Stomach (tissue), 9 donors: ENCODE measurements around the gene IGF2BP3. TPM values are rescaled to one million over a fixed set of nuclear protein-coding genes. Genes with fewer than 3 reads are reported as not detected.
"Not testable (repeated sequence)": the region's sequence is repeated elsewhere in the genome, so short reads cannot be mapped to it uniquely, and the experiment has no call there.

ENCODE experiments used
- DNase-seq, 2 donors: peaks; one replicate each; pipeline versions ENCODE4 v3.0.0 to v3.0.0-alpha.2; 2013 to 2019
- H3K27ac ChIP-seq, 5 donors: fragments of 200-600 bp in 4 of 5; sonication (generic) in 4 of 5; one replicate each; pipeline ENCODE4 v1.5.1; 2013 to 2019; ENCODE audit warnings: mild to moderate bottlenecking in 1 of 5, moderate library complexity in 1 of 5
- H3K27me3 ChIP-seq, 3 donors: fragments of 200-600 bp; sonication (generic); one replicate each; pipeline ENCODE4 v1.5.1; 2017 to 2019; ENCODE audit warnings: mixed run types in 1 of 3
- H3K36me3 ChIP-seq, 4 donors: fragments of 200-600 bp; sonication (generic); 1 replicate in 3 of 4; 2 replicates in 1 of 4; pipeline ENCODE4 v1.5.1; 2016 to 2019
- H3K4me1 ChIP-seq, 4 donors: fragments of 200-600 bp; sonication (generic); one replicate each; pipeline ENCODE4 v1.5.1; 2016 to 2019
- H3K4me3 ChIP-seq, 4 donors: fragments of 200-600 bp; sonication (generic) in 3 of 4; one replicate each; pipeline ENCODE4 v1.5.1; 2016 to 2019; ENCODE audit warnings: mild to moderate bottlenecking in 1 of 4
- H3K9me3 ChIP-seq, 4 donors: fragments of 200-600 bp; sonication (generic); one replicate each; pipeline ENCODE4 v1.5.1; 2016 to 2019
- CTCF ChIP-seq, 7 experiments: fragments of 450-650 bp in 4 of 7; fragments of 200-600 bp in 3 of 7; sonication (generic) in 3 of 7; IDR thresholded peaks; one replicate each; pipeline ENCODE4 v1.5.1; 2016 to 2019; ENCODE audit warnings: antibody characterized with exemption in 7 of 7, control low read depth in 2 of 7, mild to moderate bottlenecking in 1 of 7
- EP300 ChIP-seq: sonication (generic); formaldehyde crosslinking; IDR thresholded peaks from one replicate; pipeline ENCODE4 v1.6.1; 2017; ENCODE audit warnings: antibody characterized with exemption
- POLR2A ChIP-seq, 4 donors: fragments of 450-650 bp; IDR thresholded peaks; one replicate each; pipeline ENCODE4 v1.6.1; 2016; ENCODE audit warnings: antibody characterized with exemption in 4 of 4, control low read depth in 2 of 4, mild to moderate bottlenecking in 1 of 4, moderate library complexity in 1 of 4
- POLR2AphosphoS5 ChIP-seq, 3 donors: sonication (generic); formaldehyde crosslinking; IDR thresholded peaks; one replicate each; pipeline ENCODE4 v1.6.1; 2016; ENCODE audit warnings: antibody characterized with exemption in 3 of 3
- WGBS, 5 donors: extraction: QIAGEN DNeasy Blood & Tissue Kit in 3 of 5; methylation state at CpG; one replicate each; pipeline versions ENCODE4 v1.1.5 to v1.1.7; 2013 to 2018; 5-methylcytosine and 5-hydroxymethylcytosine counted together
- intact Hi-C: fragments of 100-400 bp; cut with DNase I; formaldehyde crosslinking; loops from one replicate; pipeline ENCODE4 v1.15.1; 2023; ENCODE audit warnings: low total_unique reads
- polyA plus RNA-seq, 3 donors: library from polyadenylated mRNA; stranded (reverse); fragments of 200-250 nt; gene quantifications; one replicate each; pipeline ENCODE4 v1.2.3, GENCODE V29; 2013
- total RNA-seq, 5 donors: library from RNA; depleted of rRNA; stranded (reverse); fragments of >200 nt; gene quantifications; one replicate each; pipeline versions ENCODE4 v1.1.0 to v1.2.3, GENCODE V29; 2014 to 2016
- donor health status: healthy with polysubstance abuse.
- donor health status: Bipolar disorder and iron deficiency.
- donor health status: healthy.

The IGF2BP3 gene
- total and polyA plus RNA-seq, 8 donors: 0.43 to 61.9 (median 5.2) TPM; not detected in 4

- H3K4me3 ChIP-seq: no peak overlapping the region
- H3K27ac ChIP-seq: no peak overlapping the region
- no peak for TF ChIP-seq CTCF (IDR thresholded peaks at IDR 0.05)
- no peak for TF ChIP-seq POLR2AphosphoS5 (IDR thresholded peaks at IDR 0.05)
- TF ChIP-seq EP300: no peak
- TF ChIP-seq POLR2A (IDR thresholded peaks at IDR 0.05): no peak
- H3K4me1 ChIP-seq: peaks cover 0 to 6% (median 0%) of the 10 kb centered on the region in 4 donors
- no peaks in the 10 kb centered on the region for H3K27me3 ChIP-seq
- no peaks in the 10 kb centered on the region for H3K9me3 ChIP-seq
- H3K36me3 ChIP-seq: no peaks in the 10 kb centered on the region
- intact Hi-C loops: no loop called here
- peak in 1 of 2 donors; percentile 49 for DNase-seq
Observed at GRCh38 chr7:23418046-23418445, 52.2 kb downstream of the IGF2BP3 start.

GRCh38 chr7:23415198-23415597 is 55.1 kb downstream of the IGF2BP3 start:
- H3K36me3 ChIP-seq: no peaks in the 10 kb centered on the region
- no peaks in the 10 kb centered on the region for H3K27me3 ChIP-seq
- no peak for DNase-seq
- no peak for TF ChIP-seq POLR2AphosphoS5 (IDR thresholded peaks at IDR 0.05)
- no peak for TF ChIP-seq POLR2A (IDR thresholded peaks at IDR 0.05)
- H3K9me3 ChIP-seq: no peaks in the 10 kb centered on the region
- WGBS, 5 donors: 95 to 98% (median 97%) methylated on average over 37 of the region's 37 CpGs
- H3K4me3 ChIP-seq: no peak overlapping the region
- H3K4me1 ChIP-seq: no peaks in the 10 kb centered on the region
- no peak overlapping the region for H3K27ac ChIP-seq
- intact Hi-C loops: no loop called here

- Histone ChIP-seq H3K4me3 (no peak overlapping the region), H3K4me1 (no peaks in the 10 kb centered on the region), H3K36me3 (no peaks in the 10 kb centered on the region), H3K27me3 (no peaks in the 10 kb centered on the region), H3K9me3 (no peaks in the 10 kb centered on the region), H3K27ac (no peak overlapping the region)
- 74 to 80% (median 77%) methylated on average over 7 of the region's 7 CpGs for WGBS, 5 donors
- intact Hi-C loops: no loop called here
- DNase-seq: peak in 1 of 2 donors; percentile 28
- no peak for TF ChIP-seq CTCF (IDR thresholded peaks at IDR 0.05)
- no peak for TF ChIP-seq POLR2AphosphoS5 (IDR thresholded peaks at IDR 0.05)
- no peak for TF ChIP-seq POLR2A (IDR thresholded peaks at IDR 0.05)
- TF ChIP-seq EP300: no peak
Observed at GRCh38 chr7:23410446-23411183, 59.7 kb downstream of the IGF2BP3 start.

GRCh38 chr7:23406564-23406963 is 63.7 kb downstream of the IGF2BP3 start:
- H3K27ac ChIP-seq, H3K4me3 ChIP-seq, H3K27me3 ChIP-seq, H3K36me3 ChIP-seq, DNase-seq, intact Hi-C loops, H3K9me3 ChIP-seq, H3K4me1 ChIP-seq: not testable (repeated sequence)
- WGBS, 5 donors: 89 to 99% (median 97%) methylated on average over 2 of the region's 2 CpGs

GRCh38 chr7:23405240-23405618 is 65.1 kb downstream of the IGF2BP3 start:
- intact Hi-C loops: no loop called here
- no peak for DNase-seq
- WGBS, 5 donors: 89 to 95% (median 90%) methylated on average over 3 of the region's 3 CpGs
- Histone ChIP-seq H3K27me3 (no peaks in the 10 kb centered on the region), H3K36me3 (no peaks in the 10 kb centered on the region), H3K27ac (no peak overlapping the region), H3K9me3 (no peaks in the 10 kb centered on the region), H3K4me1 (no peaks in the 10 kb centered on the region), H3K4me3 (no peak overlapping the region)
- TF ChIP-seq CTCF (IDR thresholded peaks at IDR 0.05) (no peak), POLR2AphosphoS5 (IDR thresholded peaks at IDR 0.05) (no peak), EP300 (no peak), POLR2A (IDR thresholded peaks at IDR 0.05) (no peak)
